K562 (cell line): ENCODE results near the gene DYTN. TPM values are rescaled to one million over a fixed set of nuclear protein-coding genes. Genes with fewer than 3 reads are reported as not detected.
A peak's percentile ranks its signal among the peaks of the same experiment; 100 is the strongest.

Experiments
- ADNP ChIP-seq: fragments of 200-800 bp; sonication (Bioruptor generic); IDR thresholded peaks from 2 replicates; pipeline ENCODE4 v1.6.1; 2016; ENCODE audit warnings: missing genetic modification characterization, missing compliant biosample characterization
- ARHGAP35 ChIP-seq: fragments of 450-650 bp; IDR thresholded peaks from 2 replicates; pipeline ENCODE4 v1.6.1; 2018; ENCODE audit not compliant: partially characterized antibody
- ARID1B ChIP-seq: fragments of 450-650 bp; IDR thresholded peaks from 2 replicates; pipeline ENCODE4 v1.6.1; 2016; ENCODE audit warnings: antibody characterized with exemption, mild to moderate bottlenecking, inconsistent platforms
- CUX1 ChIP-seq: fragments of 200-800 bp; sonication (Bioruptor generic); IDR thresholded peaks from 2 replicates; pipeline ENCODE4 v1.6.1; 2016; ENCODE audit warnings: missing genetic modification characterization, missing compliant biosample characterization
- HDAC2 ChIP-seq: fragments of 450-650 bp; IDR thresholded peaks from 2 replicates; pipeline ENCODE4 v1.6.1; 2016; ENCODE audit warnings: mild to moderate bottlenecking
- KAT7 ChIP-seq: sonication (generic); formaldehyde crosslinking; IDR thresholded peaks from 2 replicates; pipeline ENCODE4 v1.8.0; 2022; ENCODE audit warnings: missing genetic modification reagents, mild to moderate bottlenecking, borderline replicate concordance
- MTA3 ChIP-seq: fragments of 450-650 bp; formaldehyde crosslinking; IDR thresholded peaks from 2 replicates; pipeline ENCODE4 v1.6.1; 2017; ENCODE audit warnings: mild to moderate bottlenecking, borderline replicate concordance
- MYBL2 ChIP-seq, 2 experiments: fragments of 450-650 bp in 1 of 2; sonication (generic) in 1 of 2; formaldehyde crosslinking in 1 of 2; IDR thresholded peaks; 2 replicates each; pipeline versions ENCODE4 v1.6.1 to v1.8.1; 2017 to 2022; ENCODE audit warnings: borderline replicate concordance in 1 of 2, inconsistent platforms in 1 of 2, low read depth in 1 of 2, mild to moderate bottlenecking in 1 of 2, missing genetic modification reagents in 1 of 2, moderate library complexity in 1 of 2
- NFE2 ChIP-seq: IDR thresholded peaks from 2 replicates; pipeline ENCODE4 v1.6.1; 2014; ENCODE audit warnings: antibody characterized with exemption, low read depth
- NRF1 ChIP-seq, 2 experiments: fragments of 450-650 bp; IDR thresholded peaks in 1 of 2; conservative IDR thresholded peaks in 1 of 2; 2 replicates each; pipeline ENCODE4 v1.6.1; 2014; ENCODE audit warnings: mild to moderate bottlenecking in 2 of 2
- SRSF7 ChIP-seq: fragments of 200-400 bp; formaldehyde crosslinking; optimal IDR thresholded peaks from 2 replicates; pipeline ENCODE3; 2017; ENCODE audit warnings: mild to moderate bottlenecking, low read depth, low read length
- TCF15 ChIP-seq: fragments of 250-450 bp; sonication (Bioruptor Pico); IDR thresholded peaks from 2 replicates; pipeline ENCODE4 v1.8.0; 2022; ENCODE audit warnings: moderate library complexity, mild to moderate bottlenecking, inconsistent platforms
- ZBTB2 ChIP-seq: fragments of 450-650 bp; IDR thresholded peaks from 2 replicates; pipeline ENCODE4 v1.6.1; 2016; ENCODE audit warnings: antibody characterized with exemption
- polyA plus RNA-seq, 8 experiments: library from polyadenylated mRNA; depleted of rRNA in 4 of 8; stranded (reverse) in 5 of 8; unstranded in 3 of 8; fragments of >200 nt; fragmentation: Nextera tagmentation in 2 of 8; fragmentation: Illumina TruSeq in 1 of 8; extraction: Ambion mirVana in 2 of 8; extraction: Trizol in 1 of 8; gene quantifications; 2 replicates each; pipeline versions ENCODE4 v1.2.1 to v1.2.3, GENCODE V29; 2011 to 2014; ENCODE audit warnings: inconsistent platforms in 1 of 8, missing spikeins in 1 of 8
- total RNA-seq, 7 experiments: library from RNA; depleted of rRNA in 6 of 7; stranded (reverse); fragments of >200 nt in 6 of 7; fragmentation: Illumina TruSeq in 2 of 7; extraction: Trizol in 2 of 7; gene quantifications; 2 replicates each; pipeline versions ENCODE4 v1.2.1 to v1.2.3, GENCODE V29; 2011 to 2021; ENCODE audit warnings: low replicate concordance in 1 of 7
- TF ChIP-seq, protein P1 (sequence below): sonication (generic); formaldehyde crosslinking; IDR thresholded peaks from 2 replicates; pipeline ENCODE4 v1.9.0; 2022; ENCODE audit warnings: mild to moderate bottlenecking, missing genetic modification reagents
- TF ChIP-seq, protein P2 (sequence below), 2 experiments: fragments of 450-650 bp; IDR thresholded peaks; 2 replicates each; pipeline ENCODE4 v1.6.1; 2016
- TF ChIP-seq, protein P3 (sequence below): fragments of 200-800 bp; sonication (Bioruptor generic); IDR thresholded peaks from 2 replicates; pipeline ENCODE4 v1.6.1; 2017; ENCODE audit warnings: missing genetic modification characterization, missing compliant biosample characterization

The DYTN gene
- total and polyA plus RNA-seq, 9 of the 15 experiments (the other 6 are each of a cell fraction or from before 2014, with no cell fraction given): not detected

DNA sequence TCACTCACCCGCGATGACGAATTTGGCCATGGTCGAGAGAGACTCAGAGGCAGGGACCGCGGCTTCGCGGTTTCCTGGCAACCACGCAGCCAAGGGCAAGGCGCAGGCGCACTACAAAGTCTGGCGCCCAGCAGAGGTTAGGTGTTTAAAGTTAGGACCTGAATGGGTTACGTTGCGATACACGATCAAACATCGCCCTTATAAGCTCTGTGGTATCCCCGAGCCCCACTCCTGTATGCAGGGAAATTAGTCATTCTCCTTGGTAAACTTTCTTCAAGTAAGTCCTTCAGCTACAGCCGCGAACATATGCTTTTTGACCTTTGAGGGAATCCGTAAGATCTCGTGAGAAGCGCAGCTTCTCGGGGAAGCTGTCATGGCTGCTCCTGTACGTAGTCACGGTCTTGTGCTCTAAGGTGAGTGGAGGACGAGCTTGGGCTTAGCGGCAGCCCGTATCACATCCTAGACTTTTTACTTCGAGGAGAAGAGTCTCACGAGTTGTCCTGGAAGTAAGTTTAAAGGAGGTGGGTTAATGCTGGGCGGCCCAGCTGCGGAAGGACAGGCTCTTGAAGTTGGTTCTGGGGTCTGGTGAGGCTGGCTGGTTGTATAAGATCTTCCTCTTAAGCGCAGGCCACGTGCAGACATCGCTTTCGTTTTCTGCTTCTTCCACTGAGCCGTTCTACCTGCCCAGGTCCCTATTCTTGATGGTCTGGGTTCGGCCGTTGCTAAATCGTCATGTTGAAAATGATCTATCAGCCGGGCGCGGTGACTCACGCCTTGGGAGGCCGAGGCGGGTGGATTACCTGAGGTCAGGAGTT is 47.3 kb upstream of the DYTN start, which contains the start of the genes FASTKD2 and MDH1B (continued):
- TF ChIP-seq MYBL2 (IDR thresholded peaks at IDR 0.05; ENCODE audit: low read depth) (no peak), MYBL2 (CRISPR knock-in tag; IDR thresholded peaks at IDR 0.05; ENCODE audit: borderline replicate concordance) (no peak), SRSF7 (no peak), MTA3 (peak; percentile 99), ARID1B (no peak), ZBTB2 (no peak), ADNP (no peak), NRF1 (conservative IDR thresholded peaks at IDR 0.05 in 1 of 2, IDR thresholded peaks at IDR 0.05 in 1 of 2) (peak; percentile 89 to 91), HDAC2 (0 out of 2 replicates have a peak, but pooled peaks have one; percentile 26), KAT7 (CRISPR knock-in tag) (peak; percentile 68; the same call in 1 of the 2 replicates), ARHGAP35 (peak; percentile 80), NFE2 (no peak), CUX1 (0 out of 2 replicates have a peak, but pooled peaks have one; percentile 35), TCF15 (CRISPR knock-in tag) (no peak)
- TF ChIP-seq, protein P1, sequence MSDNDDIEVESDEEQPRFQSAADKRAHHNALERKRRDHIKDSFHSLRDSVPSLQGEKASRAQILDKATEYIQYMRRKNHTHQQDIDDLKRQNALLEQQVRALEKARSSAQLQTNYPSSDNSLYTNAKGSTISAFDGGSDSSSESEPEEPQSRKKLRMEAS (CRISPR knock-in tag): peak; percentile 66; the same call in 1 of the 2 replicates
- TF ChIP-seq, protein P2, sequence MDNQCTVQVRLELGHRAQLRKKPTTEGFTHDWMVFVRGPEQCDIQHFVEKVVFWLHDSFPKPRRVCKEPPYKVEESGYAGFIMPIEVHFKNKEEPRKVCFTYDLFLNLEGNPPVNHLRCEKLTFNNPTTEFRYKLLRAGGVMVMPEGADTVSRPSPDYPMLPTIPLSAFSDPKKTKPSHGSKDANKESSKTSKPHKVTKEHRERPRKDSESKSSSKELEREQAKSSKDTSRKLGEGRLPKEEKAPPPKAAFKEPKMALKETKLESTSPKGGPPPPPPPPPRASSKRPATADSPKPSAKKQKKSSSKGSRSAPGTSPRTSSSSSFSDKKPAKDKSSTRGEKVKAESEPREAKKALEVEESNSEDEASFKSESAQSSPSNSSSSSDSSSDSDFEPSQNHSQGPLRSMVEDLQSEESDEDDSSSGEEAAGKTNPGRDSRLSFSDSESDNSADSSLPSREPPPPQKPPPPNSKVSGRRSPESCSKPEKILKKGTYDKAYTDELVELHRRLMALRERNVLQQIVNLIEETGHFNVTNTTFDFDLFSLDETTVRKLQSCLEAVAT (IDR thresholded peaks at IDR 0.05): no peak
- TF ChIP-seq, protein P3, sequence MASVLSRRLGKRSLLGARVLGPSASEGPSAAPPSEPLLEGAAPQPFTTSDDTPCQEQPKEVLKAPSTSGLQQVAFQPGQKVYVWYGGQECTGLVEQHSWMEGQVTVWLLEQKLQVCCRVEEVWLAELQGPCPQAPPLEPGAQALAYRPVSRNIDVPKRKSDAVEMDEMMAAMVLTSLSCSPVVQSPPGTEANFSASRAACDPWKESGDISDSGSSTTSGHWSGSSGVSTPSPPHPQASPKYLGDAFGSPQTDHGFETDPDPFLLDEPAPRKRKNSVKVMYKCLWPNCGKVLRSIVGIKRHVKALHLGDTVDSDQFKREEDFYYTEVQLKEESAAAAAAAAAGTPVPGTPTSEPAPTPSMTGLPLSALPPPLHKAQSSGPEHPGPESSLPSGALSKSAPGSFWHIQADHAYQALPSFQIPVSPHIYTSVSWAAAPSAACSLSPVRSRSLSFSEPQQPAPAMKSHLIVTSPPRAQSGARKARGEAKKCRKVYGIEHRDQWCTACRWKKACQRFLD (CRISPR knock-in tag): no peak
